Activated naive CD4-positive, alpha-beta T cell treated with anti-CD3 and anti-CD28 coated beads, Interleukin-2, amount 50 U/mL, for 24 hours (primary cell): ENCODE results near the gene HDAC7.

Experiments
- H3K27ac Mint-ChIP-seq: one replicate; pipeline ENCODE4 v1.8.0; 2021; ENCODE audit warnings: mild to moderate bottlenecking, mixed read lengths
- H3K27me3 Mint-ChIP-seq: one replicate; pipeline ENCODE4 v1.8.0; 2021; ENCODE audit warnings: mixed read lengths
- H3K36me3 Mint-ChIP-seq: one replicate; pipeline ENCODE4 v1.8.0; 2021; ENCODE audit warnings: mixed read lengths
- H3K4me1 Mint-ChIP-seq: one replicate; pipeline ENCODE4 v1.8.0; 2021; ENCODE audit warnings: mixed read lengths
- H3K4me3 Mint-ChIP-seq: one replicate; pipeline ENCODE4 v1.8.0; 2021; ENCODE audit warnings: mild to moderate bottlenecking, mixed read lengths
- H3K9me3 Mint-ChIP-seq: one replicate; pipeline ENCODE4 v1.8.0; 2021; ENCODE audit warnings: mixed read lengths

HDAC7 gene

DNA sequence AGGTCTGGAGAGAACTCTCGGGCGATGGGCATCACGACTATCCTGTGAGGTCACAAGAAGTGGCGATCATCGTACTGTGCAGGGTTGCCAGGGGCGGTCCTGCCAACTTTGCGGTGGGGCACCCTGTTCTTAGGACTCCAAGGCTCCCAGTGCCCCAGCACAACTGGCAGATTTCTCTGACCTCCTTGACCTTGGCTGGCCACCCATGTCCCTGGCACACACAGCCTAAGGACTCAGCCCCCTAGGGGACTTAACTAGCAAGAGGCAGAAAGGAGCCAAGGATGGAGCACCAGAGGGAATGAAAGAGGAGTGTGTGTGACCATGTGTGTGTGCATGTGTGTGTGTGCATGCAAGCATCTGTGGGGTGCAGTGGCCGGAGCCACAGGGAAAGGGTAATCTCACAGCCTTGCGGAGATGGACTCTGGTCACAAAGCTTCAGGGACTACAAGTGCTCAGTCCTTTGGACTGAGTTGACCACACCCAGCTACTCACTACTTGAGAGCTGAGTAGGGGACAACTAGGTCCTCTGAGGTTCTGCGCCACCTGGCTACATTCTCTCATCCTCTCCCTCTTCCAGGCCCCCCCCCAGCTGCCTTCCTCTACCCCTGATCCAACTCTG lies 32.9 kb downstream of the HDAC7 start:
- Mint-ChIP-seq H3K36me3 (peaks cover 10% of the 10 kb centered on the region), H3K4me1 (peaks cover 14% of the 10 kb centered on the region), H3K27ac (no peak overlapping the region), H3K9me3 (no peaks in the 10 kb centered on the region), H3K4me3 (no peak overlapping the region), H3K27me3 (no peaks in the 10 kb centered on the region)

GRCh38 chr12:47785887-47786661 lies 33.6 kb downstream of the HDAC7 start:
- Mint-ChIP-seq H3K36me3 (peaks cover 10% of the 10 kb centered on the region), H3K4me1 (peaks cover 14% of the 10 kb centered on the region), H3K9me3 (no peaks in the 10 kb centered on the region), H3K27me3 (no peaks in the 10 kb centered on the region), H3K4me3 (no peak overlapping the region), H3K27ac (peak overlapping the region; percentile 84)

- no peak overlapping the region for H3K4me3 Mint-ChIP-seq
- peaks cover 9% of the 10 kb centered on the region for H3K36me3 Mint-ChIP-seq
- peaks cover 14% of the 10 kb centered on the region for H3K4me1 Mint-ChIP-seq
- H3K9me3 Mint-ChIP-seq = no peaks in the 10 kb centered on the region
- H3K27ac Mint-ChIP-seq = peak overlapping the region; percentile 84
- no peaks in the 10 kb centered on the region for H3K27me3 Mint-ChIP-seq
These were observed 34.4 kb downstream of the HDAC7 start for GRCh38 chr12:47785036-47785886.

DNA sequence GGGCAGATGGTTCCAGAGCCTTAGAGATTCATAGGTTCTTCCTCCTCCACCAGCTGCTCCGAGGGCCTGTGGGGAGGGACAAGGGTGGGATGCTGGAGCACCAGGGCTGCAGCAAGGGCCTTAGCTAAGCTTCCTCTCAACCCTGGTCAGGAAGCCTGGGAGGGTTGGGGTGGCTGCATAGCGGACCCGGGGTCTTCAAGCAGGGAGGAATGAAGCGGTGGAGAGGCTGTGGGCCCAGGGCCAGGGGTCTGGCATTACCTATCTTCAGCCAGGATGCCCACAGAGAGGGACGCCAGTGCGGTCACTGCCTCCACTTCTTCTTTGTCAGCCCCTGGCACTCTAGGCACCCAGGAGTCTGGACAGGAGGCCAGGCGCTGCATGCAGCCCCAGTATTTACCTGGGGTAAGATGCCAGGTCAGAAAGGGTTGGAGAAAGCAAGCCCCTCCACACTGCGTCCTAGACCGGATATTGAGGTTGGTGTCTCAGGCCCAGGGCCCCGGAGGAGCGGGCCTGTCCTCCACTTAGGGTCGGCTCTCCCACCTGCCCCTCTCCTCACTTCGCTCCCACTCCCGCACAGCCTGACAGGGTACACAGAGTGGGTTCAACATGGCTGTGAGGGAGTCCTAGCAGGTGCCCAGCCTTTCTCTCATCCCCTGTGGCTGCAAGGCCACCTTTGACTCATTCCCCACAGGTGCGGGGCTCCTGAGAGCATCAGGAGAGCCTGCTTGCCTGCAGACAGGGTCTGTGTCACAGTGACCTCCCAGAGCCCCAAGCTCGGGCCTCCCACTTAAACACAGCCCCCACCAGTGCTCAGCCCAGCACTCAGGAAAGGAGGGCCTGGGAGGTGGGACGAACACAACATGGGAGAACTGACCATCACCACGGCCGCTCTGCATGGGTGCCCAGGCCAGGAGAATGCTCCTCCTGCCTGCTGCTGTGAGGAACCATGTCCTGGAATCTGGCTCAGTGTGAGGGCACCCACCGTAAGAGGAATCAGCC lies 35.6 kb downstream of the HDAC7 start:
- Mint-ChIP-seq H3K4me1 (peaks cover 19% of the 10 kb centered on the region), H3K27me3 (no peaks in the 10 kb centered on the region), H3K4me3 (no peak overlapping the region), H3K36me3 (peaks cover 9% of the 10 kb centered on the region), H3K27ac (no peak overlapping the region), H3K9me3 (no peaks in the 10 kb centered on the region)

DNA sequence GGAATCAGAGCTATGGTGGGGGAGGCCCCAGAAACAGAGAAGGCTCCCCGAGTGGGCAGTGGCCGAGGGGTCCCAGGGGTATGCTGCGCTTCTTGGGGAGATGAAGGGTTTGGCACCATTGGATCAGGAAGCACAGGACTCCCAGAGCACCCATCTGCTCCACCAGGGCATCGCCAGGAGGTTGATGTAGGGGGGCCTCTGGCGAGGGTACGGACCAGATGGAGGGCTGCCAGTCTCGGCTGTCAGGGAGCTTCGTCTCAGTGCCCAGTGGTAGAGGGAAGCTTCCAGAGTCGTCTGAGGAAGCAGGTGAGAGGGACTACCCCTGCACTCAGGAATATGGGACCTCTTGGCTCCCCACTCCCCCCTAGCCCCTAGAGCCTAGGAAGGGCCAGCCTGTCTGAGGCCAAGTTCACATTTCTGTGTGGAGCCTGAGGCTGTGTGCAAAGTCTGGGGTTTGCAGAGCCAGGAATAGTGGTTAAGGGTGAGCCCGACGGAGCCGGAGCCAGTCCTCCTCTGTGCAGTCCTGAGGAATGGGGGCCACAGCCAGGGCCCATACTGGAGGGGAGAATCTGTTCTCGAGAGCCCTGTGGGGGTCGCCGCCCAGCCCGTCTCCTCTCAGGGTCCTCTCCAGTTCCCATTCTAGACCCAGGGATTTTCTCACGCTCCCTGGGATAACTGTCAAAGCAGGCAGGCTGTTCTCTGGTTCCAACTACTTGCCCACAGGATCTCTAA lies 36.5 kb downstream of the HDAC7 start:
- Mint-ChIP-seq H3K9me3 (no peaks in the 10 kb centered on the region), H3K4me3 (no peak overlapping the region), H3K27me3 (no peaks in the 10 kb centered on the region), H3K36me3 (peaks cover 5% of the 10 kb centered on the region), H3K4me1 (peaks cover 22% of the 10 kb centered on the region), H3K27ac (peak overlapping the region; percentile 48)

- H3K4me3 Mint-ChIP-seq = no peak overlapping the region
- H3K9me3 Mint-ChIP-seq = no peaks in the 10 kb centered on the region
- no peaks in the 10 kb centered on the region for H3K27me3 Mint-ChIP-seq
- H3K4me1 Mint-ChIP-seq = peaks cover 22% of the 10 kb centered on the region
- no peaks in the 10 kb centered on the region for H3K36me3 Mint-ChIP-seq
- peak overlapping the region; percentile 48 for H3K27ac Mint-ChIP-seq
These were observed 37.3 kb downstream of the HDAC7 start for GRCh38 chr12:47782372-47782770.

DNA sequence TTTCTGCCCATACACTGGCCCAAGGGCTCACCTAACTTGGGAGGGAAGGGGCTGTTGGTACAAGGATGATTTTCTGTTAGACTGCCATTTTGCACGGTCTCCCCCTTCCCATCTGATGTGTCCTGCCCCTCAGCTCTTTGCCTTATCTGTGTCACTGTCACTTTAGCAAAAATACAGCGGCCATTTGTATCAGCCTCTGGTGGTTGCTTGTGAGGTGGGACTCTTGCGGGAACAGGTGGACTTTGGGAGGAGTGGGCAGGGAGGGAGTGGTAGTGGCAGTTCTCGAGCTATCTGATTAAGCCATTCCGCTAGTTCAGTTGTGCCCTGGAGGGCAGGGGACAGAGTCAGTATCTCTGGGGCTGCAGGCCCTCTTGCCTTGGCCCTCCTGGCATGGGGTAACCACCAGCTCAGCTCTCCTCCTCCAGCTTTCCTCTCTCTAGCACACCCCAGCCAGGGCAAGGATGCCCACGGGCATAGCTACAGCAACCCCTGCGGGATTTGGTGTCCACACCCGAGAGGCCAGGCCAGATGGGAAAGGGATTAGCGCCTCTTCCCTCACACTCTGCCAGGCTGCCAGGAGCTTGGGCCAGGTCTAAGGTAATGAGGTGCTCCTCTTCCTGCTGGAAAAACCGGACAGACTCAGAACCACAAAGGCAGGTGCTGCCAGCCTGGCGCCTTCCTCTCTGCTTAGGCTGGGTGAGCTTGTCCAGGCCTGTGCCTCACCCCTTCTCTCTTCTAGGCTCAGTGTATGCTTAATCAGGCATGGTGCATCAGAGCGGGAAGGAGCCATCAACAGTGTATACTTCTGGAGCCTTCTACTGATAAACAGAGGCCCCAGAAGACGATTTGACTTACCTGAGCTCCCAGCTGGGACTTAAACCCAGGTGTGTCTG lies 38.0 kb downstream of the HDAC7 start:
- no peaks in the 10 kb centered on the region for H3K9me3 Mint-ChIP-seq
- H3K4me3 Mint-ChIP-seq = no peak overlapping the region
- no peaks in the 10 kb centered on the region for H3K36me3 Mint-ChIP-seq
- H3K4me1 Mint-ChIP-seq = peaks cover 22% of the 10 kb centered on the region
- H3K27me3 Mint-ChIP-seq = no peaks in the 10 kb centered on the region
- peak overlapping the region; percentile 89 for H3K27ac Mint-ChIP-seq

- H3K9me3 Mint-ChIP-seq = no peaks in the 10 kb centered on the region
- H3K27ac Mint-ChIP-seq = no peak overlapping the region
- no peaks in the 10 kb centered on the region for H3K27me3 Mint-ChIP-seq
- H3K36me3 Mint-ChIP-seq = no peaks in the 10 kb centered on the region
- H3K4me1 Mint-ChIP-seq = peaks cover 21% of the 10 kb centered on the region
- no peak overlapping the region for H3K4me3 Mint-ChIP-seq
These were observed 39.7 kb downstream of the HDAC7 start for GRCh38 chr12:47779943-47780504.

DNA sequence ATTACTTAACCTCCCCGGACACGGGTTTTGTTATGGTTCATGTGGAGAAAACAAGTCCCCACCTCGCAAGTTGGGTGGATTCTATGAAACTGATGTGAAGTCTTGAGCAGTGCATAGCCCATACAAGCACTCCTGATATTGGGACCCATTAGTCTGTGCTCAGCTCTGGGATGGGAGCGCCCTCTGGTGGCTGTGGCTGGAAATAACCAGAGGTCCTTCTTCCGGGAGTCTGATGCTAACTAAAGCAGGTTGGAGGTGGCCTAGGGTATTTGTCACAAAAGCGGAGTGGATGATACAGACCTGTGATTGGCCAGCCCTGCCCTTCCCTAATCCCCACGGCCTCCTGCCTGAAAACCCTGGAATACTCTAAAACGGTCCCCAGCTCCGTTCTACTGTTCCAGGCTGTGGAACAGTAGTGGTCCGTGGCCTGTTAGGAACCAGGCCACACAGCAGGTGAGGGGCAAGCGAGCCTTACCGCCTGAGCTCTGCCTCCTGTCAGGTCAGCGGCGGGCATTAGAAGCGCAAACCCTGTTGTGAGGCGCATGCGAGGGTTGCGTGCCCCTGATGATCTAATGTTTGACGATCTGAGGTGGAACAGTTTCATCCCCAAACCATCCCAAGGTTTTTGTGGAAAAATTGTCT lies 40.3 kb downstream of the HDAC7 start:
- Mint-ChIP-seq H3K9me3 (no peaks in the 10 kb centered on the region), H3K27ac (peak overlapping the region; percentile 65), H3K27me3 (no peaks in the 10 kb centered on the region), H3K36me3 (no peaks in the 10 kb centered on the region), H3K4me3 (no peak overlapping the region), H3K4me1 (peaks cover 24% of the 10 kb centered on the region)

- Mint-ChIP-seq H3K9me3 (no peaks in the 10 kb centered on the region), H3K36me3 (no peaks in the 10 kb centered on the region), H3K27ac (no peak overlapping the region), H3K27me3 (no peaks in the 10 kb centered on the region), H3K4me1 (peaks cover 30% of the 10 kb centered on the region), H3K4me3 (no peak overlapping the region)
These were observed 40.8 kb downstream of the HDAC7 start for GRCh38 chr12:47778881-47779280.

- no peak overlapping the region for H3K4me3 Mint-ChIP-seq
- H3K4me1 Mint-ChIP-seq = peaks cover 33% of the 10 kb centered on the region
- H3K9me3 Mint-ChIP-seq = no peaks in the 10 kb centered on the region
These were observed 41.8 kb downstream of the HDAC7 start for GRCh38 chr12:47777741-47778558.

GRCh38 chr12:47777151-47777550 lies 42.6 kb downstream of the HDAC7 start:
- H3K9me3 Mint-ChIP-seq = no peaks in the 10 kb centered on the region
- no peaks in the 10 kb centered on the region for H3K27me3 Mint-ChIP-seq
- no peak overlapping the region for H3K4me3 Mint-ChIP-seq
- H3K27ac Mint-ChIP-seq = no peak overlapping the region
- H3K36me3 Mint-ChIP-seq = no peaks in the 10 kb centered on the region
- H3K4me1 Mint-ChIP-seq = peaks cover 33% of the 10 kb centered on the region

More at GRCh38 chr12:47777741-47778558, 41.8 kb downstream of the HDAC7 start:
- Mint-ChIP-seq H3K27me3 (no peaks in the 10 kb centered on the region), H3K27ac (peak overlapping the region; percentile 74), H3K36me3 (no peaks in the 10 kb centered on the region)
